Endothelial cell of umbilical vein (primary cell): Measurements from ENCODE around the gene SLC15A2.

ENCODE experiments used
- CTCF ChIP-seq, 2 donors: IDR thresholded peaks; 1 replicate in 1 of 2; 2 replicates in 1 of 2; pipeline ENCODE4 v1.5.1; 2011; ENCODE audit warnings: low read length in 2 of 2, mild to moderate bottlenecking in 2 of 2, moderate library complexity in 2 of 2, control low read depth in 1 of 2, inconsistent platforms in 1 of 2, low read depth in 1 of 2; ENCODE audit not compliant: insufficient read depth in 1 of 2; ENCODE audit errors: extremely low read depth in 1 of 2
- EZH2 ChIP-seq: IDR thresholded peaks from 2 replicates; pipeline ENCODE4 v1.6.1; 2012; ENCODE audit warnings: borderline replicate concordance, low read depth, mild to moderate bottlenecking, moderate library complexity, low read length, inconsistent platforms; ENCODE audit not compliant: severe bottlenecking
- JUN ChIP-seq: IDR thresholded peaks from 2 replicates; pipeline ENCODE4 v1.6.1; 2011; ENCODE audit warnings: borderline replicate concordance, low read depth; ENCODE audit not compliant: insufficient read length, insufficient read depth
- MAX ChIP-seq: IDR thresholded peaks from 2 replicates; pipeline ENCODE4 v1.6.1; 2011; ENCODE audit not compliant: insufficient read depth, insufficient read length
- POLR2A ChIP-seq: IDR thresholded peaks from 2 replicates; pipeline ENCODE4 v1.6.1; 2012; ENCODE audit warnings: low read depth, mild to moderate bottlenecking, control low read depth, low read length
- POLR2AphosphoS5 ChIP-seq: IDR thresholded peaks from 2 replicates; pipeline ENCODE4 v1.6.1; 2012; ENCODE audit warnings: low read depth, mild to moderate bottlenecking, control low read depth, low read length, moderate library complexity; ENCODE audit not compliant: insufficient read depth

GRCh38 chr3:121871430-121871829, 22.8 kb upstream of the SLC15A2 start:
- no peak for TF ChIP-seq POLR2A
- TF ChIP-seq CTCF (IDR thresholded peaks at IDR 0.05; ENCODE audit: extremely low read depth in 1 of 2, insufficient read depth in 1 of 2, low read depth in 1 of 2, low read length in 2 of 2) = no peak
- TF ChIP-seq POLR2AphosphoS5 = no peak
- TF ChIP-seq EZH2 = no peak
- no peak for TF ChIP-seq MAX
- TF ChIP-seq JUN = no peak
